ENCODE data around the gene DYNLT4.

Gene DYNLT4

GRCh38 chr1:44835738-44836675 is 28.9 kb upstream of the DYNLT4 start:
- in situ Hi-C loops (cut with MboI; ENCODE audit: low sequenced_read_pairs, unreplicated experiment): no loop called here
- peak; percentile 88 for DNase-seq (ENCODE audit: low spot score)
- peak; percentile 90 for TF ChIP-seq CTCF (IDR thresholded peaks at IDR 0.05; ENCODE audit: borderline replicate concordance, control extremely low read depth, extremely low read depth, insufficient read depth, missing control alignments)

GRCh38 chr1:44834328-44834727 is 27.2 kb upstream of the DYNLT4 start:
- DNase-seq (ENCODE audit: low spot score): no peak
- TF ChIP-seq CTCF (IDR thresholded peaks at IDR 0.05; ENCODE audit: borderline replicate concordance, control extremely low read depth, extremely low read depth, insufficient read depth, missing control alignments): no peak
- in situ Hi-C loops (cut with MboI; ENCODE audit: low sequenced_read_pairs, unreplicated experiment): no loop called here

- in situ Hi-C loops (cut with MboI; ENCODE audit: low sequenced_read_pairs, unreplicated experiment): no loop called here
- DNase-seq (ENCODE audit: low spot score): no peak
- no peak for TF ChIP-seq CTCF (IDR thresholded peaks at IDR 0.05; ENCODE audit: borderline replicate concordance, control extremely low read depth, extremely low read depth, insufficient read depth, missing control alignments)
These were observed 25.0 kb upstream of the DYNLT4 start for GRCh38 chr1:44832056-44832705.

GRCh38 chr1:44831516-44831915 is 24.4 kb upstream of the DYNLT4 start:
- DNase-seq (ENCODE audit: low spot score): peak; percentile 26
- in situ Hi-C loops (cut with MboI; ENCODE audit: low sequenced_read_pairs, unreplicated experiment): no loop called here
- TF ChIP-seq CTCF (IDR thresholded peaks at IDR 0.05; ENCODE audit: borderline replicate concordance, control extremely low read depth, extremely low read depth, insufficient read depth, missing control alignments): no peak

DNA sequence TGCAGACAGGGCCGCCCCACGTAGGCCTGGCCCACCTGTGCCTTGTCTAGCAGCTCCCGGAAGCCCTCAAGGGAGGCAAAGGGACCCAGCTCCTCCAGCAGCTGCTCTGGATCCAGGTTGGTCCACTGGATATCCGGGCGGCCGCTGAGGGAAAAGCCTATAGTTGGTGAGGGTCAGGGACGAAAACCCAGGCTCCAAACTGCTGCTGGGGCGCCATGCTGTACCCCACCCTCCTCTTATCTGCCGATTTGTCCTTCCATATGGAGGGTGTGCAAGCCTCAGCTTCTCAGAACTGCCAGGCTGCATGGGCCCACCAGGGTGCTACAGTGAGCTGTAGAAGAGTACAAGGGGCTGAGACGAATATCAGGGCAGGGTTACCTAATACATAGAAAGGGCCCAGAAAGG is 23.8 kb upstream of the DYNLT4 start:
- no peak for DNase-seq (ENCODE audit: low spot score)
- TF ChIP-seq CTCF (IDR thresholded peaks at IDR 0.05; ENCODE audit: borderline replicate concordance, control extremely low read depth, extremely low read depth, insufficient read depth, missing control alignments): no peak
- in situ Hi-C loops (cut with MboI; ENCODE audit: low sequenced_read_pairs, unreplicated experiment): no loop called here

- in situ Hi-C loops (cut with MboI; ENCODE audit: low sequenced_read_pairs, unreplicated experiment): no loop called here
- no peak for DNase-seq (ENCODE audit: low spot score)
- no peak for TF ChIP-seq CTCF (IDR thresholded peaks at IDR 0.05; ENCODE audit: borderline replicate concordance, control extremely low read depth, extremely low read depth, insufficient read depth, missing control alignments)
These were observed 22.6 kb upstream of the DYNLT4 start for GRCh38 chr1:44829506-44830384.

All from GM13976 (cell line).